ENCODE results near the gene VEGFA.

VEGFA gene

GRCh38 chr6:43741829-43742228 is 28.2 kb upstream of the VEGFA start:
- CTCF ChIA-PET = no interaction called here
- POLR2A ChIA-PET = no interaction called here
- TF ChIP-seq SUZ12 (IDR thresholded peaks at IDR 0.05) (no peak), CTBP1 (IDR thresholded peaks at IDR 0.05; ENCODE audit: borderline replicate concordance) (no peak), LEF1 (IDR thresholded peaks at IDR 0.05; ENCODE audit: borderline replicate concordance) (no peak), ZNF384 (IDR thresholded peaks at IDR 0.05) (no peak), SP1 (IDR thresholded peaks at IDR 0.05) (no peak), ARNT (IDR thresholded peaks at IDR 0.05) (no peak), PKNOX1 (IDR thresholded peaks at IDR 0.05) (no peak), FOXM1 (IDR thresholded peaks at IDR 0.05; ENCODE audit: borderline replicate concordance) (no peak), NFRKB (IDR thresholded peaks at IDR 0.05) (no peak), HDGF (IDR thresholded peaks at IDR 0.05; ENCODE audit: borderline replicate concordance) (no peak), FOXK2 (IDR thresholded peaks at IDR 0.05) (no peak), TARDBP (IDR thresholded peaks at IDR 0.05) (no peak), L3MBTL2 (conservative IDR thresholded peaks at IDR 0.05) (no peak), ELF4 (IDR thresholded peaks at IDR 0.05) (no peak), FOXA1 (IDR thresholded peaks at IDR 0.05) (no peak), BHLHE40 (IDR thresholded peaks at IDR 0.05; ENCODE audit: borderline replicate concordance) (no peak)
- no peak for DNase-seq (ENCODE audit: extremely low spot score)

DNA sequence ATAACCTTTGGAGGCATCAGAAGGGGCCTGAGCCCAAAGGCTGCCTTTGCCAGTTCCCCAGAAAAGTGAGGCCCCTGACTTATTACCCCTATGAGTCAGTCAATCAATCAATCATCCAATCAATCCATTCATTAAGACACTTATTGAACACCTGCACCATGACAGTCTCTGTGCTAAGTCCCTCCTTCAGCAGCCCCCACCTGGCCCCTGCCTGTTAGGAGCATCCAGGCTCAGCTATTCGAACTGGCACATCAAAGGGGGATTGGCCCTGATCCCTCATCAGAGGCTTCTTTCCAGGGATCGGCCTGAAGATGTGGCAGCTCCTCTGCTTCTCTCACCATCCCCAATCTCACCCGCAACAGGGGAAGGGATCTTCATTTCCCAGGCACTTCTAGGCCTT is 27.7 kb upstream of the VEGFA start:
- CTCF ChIA-PET = interaction anchor here (1.4 kb wide), 1 partner anchor 333 kb away, joined by 3 read pairs; no protein-coding TSS in a partner anchor
- no peak for DNase-seq (ENCODE audit: extremely low spot score)
- POLR2A ChIA-PET = no interaction called here
- no peak for TF ChIP-seq FOXA1 (IDR thresholded peaks at IDR 0.05)

DNA sequence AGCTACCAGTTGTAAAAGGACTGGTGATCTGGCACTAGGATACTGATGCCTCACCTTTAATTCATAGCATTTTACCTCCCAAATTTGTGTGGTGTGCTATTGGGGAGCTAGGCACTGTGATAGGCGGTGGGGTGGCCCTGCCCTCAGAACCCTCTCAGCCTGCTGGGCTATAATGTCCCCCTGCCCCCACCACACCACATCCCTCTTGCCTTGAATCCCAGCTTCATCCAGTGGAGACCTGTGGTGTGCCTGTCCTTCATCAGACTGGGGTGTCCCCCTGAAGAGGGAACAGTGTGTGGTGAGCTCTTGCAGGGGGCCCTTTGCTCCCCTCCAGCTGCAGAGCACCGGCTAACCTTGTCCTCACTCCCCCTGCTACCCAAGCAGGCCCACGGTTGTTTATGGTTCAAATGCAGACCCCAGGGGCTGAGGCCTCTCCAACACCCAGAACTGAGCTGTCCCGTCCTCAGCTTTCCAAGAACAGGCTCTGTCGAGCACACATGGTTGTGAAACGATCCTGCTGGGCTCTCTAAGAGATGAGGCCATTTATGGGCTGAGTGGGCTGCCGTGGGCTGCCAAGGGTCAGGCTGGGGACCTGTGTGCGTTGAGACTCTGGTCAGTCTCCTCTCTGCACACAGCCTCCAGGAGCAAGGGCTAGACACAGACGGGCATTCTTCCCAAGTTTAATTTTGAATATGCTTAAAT is 26.9 kb upstream of the VEGFA start:
- TF ChIP-seq FOXA1 (IDR thresholded peaks at IDR 0.05) (no peak), BHLHE40 (IDR thresholded peaks at IDR 0.05; ENCODE audit: borderline replicate concordance) (no peak), TARDBP (IDR thresholded peaks at IDR 0.05) (no peak), ELF4 (IDR thresholded peaks at IDR 0.05) (no peak), FOXM1 (IDR thresholded peaks at IDR 0.05; ENCODE audit: borderline replicate concordance) (no peak), ARNT (IDR thresholded peaks at IDR 0.05) (no peak), PKNOX1 (IDR thresholded peaks at IDR 0.05) (no peak), FOXK2 (IDR thresholded peaks at IDR 0.05) (no peak), SP1 (IDR thresholded peaks at IDR 0.05) (no peak), HDGF (IDR thresholded peaks at IDR 0.05; ENCODE audit: borderline replicate concordance) (no peak), CTBP1 (IDR thresholded peaks at IDR 0.05; ENCODE audit: borderline replicate concordance) (no peak), SUZ12 (IDR thresholded peaks at IDR 0.05) (no peak)
- POLR2A ChIA-PET = no interaction called here
- CTCF ChIA-PET = interaction anchor here (0.8 to 1.4 kb wide), 2 partner anchors 16 to 332 kb away, joined by 3 read pairs; no protein-coding TSS in a partner anchor
- DNase-seq (ENCODE audit: extremely low spot score) = no peak

GRCh38 chr6:43743682-43744381 is 26.2 kb upstream of the VEGFA start:
- DNase-seq (ENCODE audit: extremely low spot score) = no peak
- ChIA-PET POLR2A (no interaction called here), CTCF (interaction anchor here (0.8 to 1.4 kb wide), 2 partner anchors 15 to 331 kb away, joined by 3 read pairs; no protein-coding TSS in a partner anchor)
- TF ChIP-seq FOXM1 (IDR thresholded peaks at IDR 0.05; ENCODE audit: borderline replicate concordance) = no peak
- no peak for TF ChIP-seq ELF4 (IDR thresholded peaks at IDR 0.05)
- TF ChIP-seq CTBP1 (IDR thresholded peaks at IDR 0.05; ENCODE audit: borderline replicate concordance) = no peak

- CTCF ChIA-PET = interaction anchor here (1.1 to 1.3 kb wide), 2 partner anchors 15 to 26 kb away, joined by 3 to 7 read pairs; partner anchors contain the start of gene VEGFA
- POLR2A ChIA-PET = interaction anchor here (1.3 kb wide), 1 partner anchor 502 kb away, joined by 3 read pairs; the partner anchor contains the start of gene HSP90AB1
- TF ChIP-seq ZNF384 (IDR thresholded peaks at IDR 0.05) = no peak
- TF ChIP-seq LEF1 (IDR thresholded peaks at IDR 0.05; ENCODE audit: borderline replicate concordance) = no peak
- TF ChIP-seq PKNOX1 (IDR thresholded peaks at IDR 0.05) = no peak
- no peak for TF ChIP-seq FOXM1 (IDR thresholded peaks at IDR 0.05; ENCODE audit: borderline replicate concordance)
- no peak for TF ChIP-seq ARNT (IDR thresholded peaks at IDR 0.05)
- TF ChIP-seq BHLHE40 (IDR thresholded peaks at IDR 0.05; ENCODE audit: borderline replicate concordance) = no peak
- no peak for TF ChIP-seq FOXA1 (IDR thresholded peaks at IDR 0.05)
- no peak for TF ChIP-seq SP1 (IDR thresholded peaks at IDR 0.05)
- no peak for TF ChIP-seq TARDBP (IDR thresholded peaks at IDR 0.05)
- no peak for TF ChIP-seq FOXK2 (IDR thresholded peaks at IDR 0.05)
- no peak for TF ChIP-seq L3MBTL2 (conservative IDR thresholded peaks at IDR 0.05)
- TF ChIP-seq CTBP1 (IDR thresholded peaks at IDR 0.05; ENCODE audit: borderline replicate concordance) = no peak
- TF ChIP-seq NFRKB (IDR thresholded peaks at IDR 0.05) = no peak
- no peak for TF ChIP-seq SUZ12 (IDR thresholded peaks at IDR 0.05)
- no peak for TF ChIP-seq ELF4 (IDR thresholded peaks at IDR 0.05)
- TF ChIP-seq HDGF (IDR thresholded peaks at IDR 0.05; ENCODE audit: borderline replicate concordance) = no peak
- DNase-seq (ENCODE audit: extremely low spot score) = no peak
Observed at GRCh38 chr6:43744491-43744890, 25.5 kb upstream of the VEGFA start.

All from HEK293T (cell line).